Left lobe of liver (tissue), 2 donors: Measurements from ENCODE around the gene CSK. TPM values are rescaled to one million over a fixed set of nuclear protein-coding genes. Genes with fewer than 3 reads are reported as not detected.

Source experiments
- ATAC-seq: fragments of 200-7000 bp; cut with Tn5 transposase; one replicate; pipeline ENCODE4 v1.9.1; 2020; ENCODE audit warnings: mild to moderate bottlenecking, moderate library complexity
- DNase-seq: peaks from one replicate; pipeline ENCODE4 v3.0.0-alpha.2; 2020; ENCODE audit warnings: low spot score
- total RNA-seq: library from RNA; stranded (reverse); gene quantifications from one replicate; pipeline ENCODE4 v1.2.1, GENCODE V29; 2021
- donor health status: DM: no; HTN: no; CAD: no; lungs with moderate emphysema.
- donor health status: DM: no; HTN: yes; CAD: no.

The CSK gene
- total RNA-seq, 1 donor from 2014 or later: 32.7 TPM

DNA sequence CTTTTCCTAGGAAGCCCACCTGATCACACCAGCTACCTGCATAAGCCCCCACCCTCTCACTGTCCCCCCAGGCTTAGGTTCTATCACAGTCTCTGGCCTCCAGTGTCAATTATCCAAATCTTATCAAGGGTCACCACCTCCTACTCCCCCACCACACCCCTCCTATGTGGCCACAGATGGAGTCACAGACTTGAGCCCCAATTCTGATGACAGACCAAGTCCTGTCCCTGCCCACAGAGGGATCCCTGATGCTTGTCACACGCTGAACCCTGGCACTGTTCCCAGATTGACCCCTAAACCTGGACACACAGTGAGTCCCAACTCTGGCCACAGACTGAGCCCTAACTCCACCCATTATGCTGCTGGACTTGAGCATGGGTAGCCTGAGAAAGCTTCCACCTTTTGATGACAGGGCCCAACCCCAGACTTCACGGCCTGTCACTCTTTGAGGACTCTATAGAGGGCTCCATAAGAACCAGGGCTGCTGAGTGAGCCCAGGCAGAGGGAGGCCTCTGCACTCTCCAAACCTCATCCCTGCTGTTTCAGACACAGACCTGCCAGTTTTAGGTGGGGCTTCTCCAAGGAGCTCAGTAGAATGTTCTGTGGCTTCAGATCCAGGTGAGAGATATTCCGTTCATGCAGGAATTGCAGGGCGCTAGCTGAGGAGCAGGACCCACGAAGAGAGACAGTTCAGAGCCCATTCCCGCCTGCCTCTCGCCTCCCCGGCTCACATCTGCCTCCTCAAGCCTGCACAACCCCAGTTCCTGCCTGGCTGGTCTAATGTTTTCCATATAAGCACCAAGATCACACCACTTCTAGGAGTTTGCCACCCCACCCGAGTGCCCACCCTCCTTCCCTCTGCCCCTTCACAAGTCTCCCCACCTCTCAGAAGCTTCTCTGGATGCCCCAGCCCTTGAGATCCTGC lies 59.2 kb downstream of the CSK start:
- ATAC-seq: no peak
- DNase-seq: no peak

DNA sequence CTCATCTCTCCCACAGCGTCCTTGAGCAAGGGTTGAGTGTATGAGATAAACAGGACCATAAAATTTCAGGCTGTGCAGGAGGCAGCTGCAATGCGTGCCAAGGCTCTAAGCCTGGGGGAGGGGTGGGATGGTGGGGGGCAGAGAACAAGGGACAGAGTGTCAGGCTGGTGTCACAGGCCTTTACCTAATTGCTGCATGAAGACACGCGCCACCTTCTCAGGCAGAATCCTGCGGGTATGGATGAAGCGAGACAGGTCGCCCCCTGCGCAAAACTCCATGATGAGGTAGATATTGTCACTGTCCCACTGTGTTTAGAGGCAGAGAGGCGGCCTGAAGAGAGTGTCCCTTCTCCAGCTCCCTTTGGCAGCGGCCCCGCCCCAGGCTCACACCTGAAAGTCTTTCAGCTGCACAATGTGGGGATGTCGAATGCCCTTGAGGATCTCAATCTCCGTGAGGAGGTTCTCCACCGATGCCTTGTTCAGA lies 60.1 kb downstream of the CSK start:
- no peak for DNase-seq
- no peak for ATAC-seq

DNA sequence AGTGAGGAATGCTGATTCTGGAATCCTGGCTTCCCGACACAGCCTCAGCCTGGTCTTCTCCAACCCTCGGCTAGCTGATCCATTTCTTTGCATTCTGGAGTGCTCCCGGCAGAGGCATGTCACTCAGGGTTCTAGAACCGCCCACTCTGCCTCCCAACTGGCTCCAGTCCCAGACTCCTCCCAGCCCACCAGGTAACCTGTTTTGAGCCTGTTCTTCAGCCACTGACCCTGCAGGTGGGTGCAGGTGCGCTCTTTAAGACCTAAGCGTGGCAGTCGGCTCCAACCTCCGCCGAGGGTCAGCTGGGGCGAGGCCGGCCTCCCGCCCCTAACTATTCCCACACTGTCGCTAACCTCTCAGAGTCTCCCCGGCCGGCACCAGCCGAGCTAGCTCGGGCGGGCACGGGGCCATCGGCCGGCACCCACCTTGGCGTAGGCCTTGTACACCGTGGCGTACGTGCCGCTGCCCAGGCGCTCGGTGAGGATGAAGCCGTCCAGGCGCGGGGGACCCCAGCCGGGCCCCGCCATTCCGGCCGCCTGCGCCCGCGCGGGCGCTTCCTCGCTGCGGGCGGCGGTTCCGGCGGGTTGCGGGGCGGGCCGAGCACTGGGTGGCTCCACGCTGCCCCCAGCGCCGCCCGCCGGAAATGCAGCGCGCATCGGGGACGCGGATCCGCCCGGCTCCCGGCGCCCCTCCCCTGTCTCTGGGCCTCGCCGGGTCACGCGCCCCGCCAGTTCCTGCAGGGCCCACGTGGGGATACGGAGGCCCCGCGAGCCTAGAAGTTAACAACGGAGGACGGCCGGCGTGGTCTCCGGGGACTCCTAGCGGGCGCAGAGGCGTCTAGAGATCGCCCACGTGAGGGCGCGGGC lies 60.9 kb downstream of the CSK start, which contains the start of gene ULK3:
ULK3 (minus strand) TSS at position 576 of the 864 bp plus-strand sequence; CDS start at position 525, 51 bp downstream.
- ATAC-seq (peak; percentile 93), DNase-seq (peak; percentile 88)

DNA sequence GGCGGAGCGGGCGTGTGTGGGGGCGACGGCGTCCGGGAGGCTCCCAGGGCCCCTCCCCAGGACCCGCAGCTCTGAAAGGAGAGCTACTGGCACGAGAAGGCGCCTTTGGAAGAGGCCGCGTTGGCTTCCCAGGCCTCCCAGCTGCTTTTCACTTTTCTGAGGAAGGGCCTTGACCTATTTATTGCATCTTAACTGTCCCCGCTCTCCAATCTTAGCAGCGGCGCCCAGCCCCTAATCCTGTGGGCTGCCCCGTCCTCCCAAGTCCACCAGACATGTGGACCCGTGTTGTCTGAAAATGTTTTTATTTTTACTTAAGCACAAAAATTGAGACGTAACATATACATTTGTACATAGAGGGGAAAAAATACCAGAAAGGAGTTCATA lies 61.6 kb downstream of the CSK start:
- ATAC-seq (no peak), DNase-seq (no peak)

GRCh38 chr15:74843891-74844299 lies 62.0 kb downstream of the CSK start:
- no peak for DNase-seq

DNA sequence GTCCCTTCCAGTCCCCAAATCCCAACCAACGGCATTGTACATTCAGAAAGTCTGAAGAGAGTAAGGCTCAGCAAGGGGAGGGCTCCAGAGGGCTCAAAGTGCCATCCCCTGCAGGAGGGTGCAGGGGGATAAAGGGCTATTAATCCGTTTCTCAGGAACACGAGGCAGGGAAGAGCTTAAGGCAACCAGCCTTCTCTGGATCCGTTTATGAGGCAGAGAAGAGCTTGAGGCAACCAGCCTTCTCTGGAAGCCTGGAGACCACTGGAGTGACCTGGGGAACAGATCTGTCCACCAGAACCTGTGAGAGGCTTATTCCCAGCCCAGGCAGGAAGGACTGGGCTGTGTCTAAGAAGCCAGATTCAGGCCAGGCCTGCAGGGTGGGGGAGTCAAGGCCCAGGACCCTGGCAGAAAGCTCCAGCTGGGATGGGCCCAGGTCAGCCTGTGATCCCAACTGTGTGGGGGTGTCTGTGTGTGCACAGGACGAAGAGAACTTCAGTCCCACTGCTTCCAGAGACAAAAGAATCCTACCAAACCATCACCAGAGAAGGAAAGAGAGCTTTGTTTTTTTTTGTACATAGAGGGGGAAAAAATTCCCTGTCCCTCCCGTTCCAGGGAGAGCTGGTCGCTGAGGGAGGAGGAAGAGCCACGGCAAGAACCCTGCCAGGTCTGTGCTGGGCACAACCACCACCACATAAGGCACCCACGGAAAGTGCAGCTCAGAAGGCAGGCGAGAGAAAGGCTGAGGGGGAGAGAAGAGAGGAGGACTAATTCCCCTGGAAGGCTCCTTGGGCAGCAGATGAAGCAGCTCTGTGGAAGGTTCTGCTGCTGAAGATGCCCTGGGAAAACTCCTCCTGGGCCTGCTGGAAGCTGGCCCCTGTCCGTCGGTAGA lies 62.7 kb downstream of the CSK start:
- ATAC-seq (no peak), DNase-seq (no peak)

More at GRCh38 chr15:74843891-74844299, 62.0 kb downstream of the CSK start:
- no peak for ATAC-seq

DNA sequence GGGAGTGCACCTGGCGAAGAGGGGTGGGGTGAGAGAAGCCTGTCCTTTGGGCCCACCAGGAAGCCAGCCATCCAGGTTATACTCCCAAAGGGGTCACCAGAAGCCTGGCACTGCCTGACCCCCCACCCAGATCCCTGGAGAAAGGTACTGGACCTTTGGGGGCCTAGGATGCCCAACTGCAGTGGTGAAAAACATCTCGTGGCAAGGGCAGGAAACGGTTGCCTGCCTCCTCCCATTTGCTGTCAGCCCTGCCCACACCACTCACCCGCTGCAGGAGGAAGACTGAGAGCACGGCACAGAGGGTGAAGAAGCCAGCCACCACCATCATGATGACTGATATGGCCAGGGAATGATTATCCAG lies 63.3 kb downstream of the CSK start:
- no peak for DNase-seq
- no peak for ATAC-seq

GRCh38 chr15:74845581-74845980 lies 63.7 kb downstream of the CSK start:
- ATAC-seq (no peak), DNase-seq (no peak)

DNA sequence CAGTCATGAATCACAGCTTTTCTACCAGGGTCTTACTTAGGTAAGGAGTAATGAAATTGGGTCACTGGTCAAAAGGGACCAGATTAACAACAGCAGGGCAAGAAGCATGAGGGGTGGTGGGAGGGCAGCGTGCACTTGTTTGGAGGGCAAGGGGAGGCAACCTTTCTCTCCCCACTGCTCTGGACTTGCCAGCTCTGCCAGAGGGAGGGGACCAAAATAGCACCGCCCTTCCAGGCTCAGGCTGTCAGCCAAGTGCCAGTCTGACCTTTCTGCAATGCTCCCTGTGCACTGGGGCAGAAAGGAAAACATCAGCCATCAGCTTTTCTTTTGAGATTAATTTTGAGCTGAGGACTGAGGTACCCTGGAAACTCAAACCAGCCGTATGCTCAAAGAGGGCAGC lies 65.6 kb downstream of the CSK start:
- DNase-seq (no peak), ATAC-seq (peak; percentile 39)

DNA sequence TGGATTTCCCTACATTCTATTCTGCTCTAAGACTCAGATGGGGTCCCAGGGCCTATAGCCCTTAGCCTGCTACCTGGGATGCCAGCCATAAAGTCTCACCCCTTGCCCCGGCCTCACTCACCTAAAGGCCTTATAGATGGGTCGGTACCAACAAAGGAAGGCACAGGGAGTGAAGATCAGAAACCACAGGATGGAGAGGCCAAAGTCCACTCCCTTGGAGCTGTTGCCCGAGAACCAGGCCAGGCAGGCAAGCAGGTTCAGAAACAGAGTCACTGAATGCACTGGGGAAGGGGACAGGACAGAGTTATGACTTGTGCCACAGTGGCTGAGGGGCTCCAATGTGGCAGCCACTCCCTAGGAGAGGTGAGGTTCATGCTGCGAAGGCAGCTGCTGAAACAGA lies 68.5 kb downstream of the CSK start:
- no peak for DNase-seq

GRCh38 chr15:74851960-74852359 lies 70.1 kb downstream of the CSK start:
- no peak for ATAC-seq
- DNase-seq: no peak

More for the DNA sequence above, 68.5 kb downstream of the CSK start:
- ATAC-seq: peak; percentile 28

Other genes starting within 250 kb of the CSK start
- gene ARID3B, start 240.9 kb upstream of the CSK start, total RNA-seq: 3.7 TPM
- 32.3 TPM for gene CLK3, start 166.2 kb upstream of the CSK start, total RNA-seq
- 13.4 TPM for gene EDC3, start 86.1 kb upstream of the CSK start, total RNA-seq
- gene CYP1A1, start 56.6 kb upstream of the CSK start, total RNA-seq: 1.6 TPM
- 120 TPM for gene CYP1A2, start 33.2 kb upstream of the CSK start, total RNA-seq
- not detected for gene LMAN1L, start 30.8 kb downstream of the CSK start, total RNA-seq
- not detected for gene CPLX3, start 44.5 kb downstream of the CSK start, total RNA-seq
- 23.8 TPM for gene ULK3, start 61.1 kb downstream of the CSK start, total RNA-seq
- gene SCAMP2, start 91.3 kb downstream of the CSK start, total RNA-seq: 36.1 TPM
- gene MPI, start 108.0 kb downstream of the CSK start, total RNA-seq: 33.4 TPM
- 15.8 TPM for gene FAM219B, start 124.8 kb downstream of the CSK start, total RNA-seq
- 134 TPM for gene COX5A, start 156.0 kb downstream of the CSK start, total RNA-seq
- gene RPP25, start 174.7 kb downstream of the CSK start, total RNA-seq: 2.1 TPM
- gene SCAMP5, start 213.5 kb downstream of the CSK start, total RNA-seq: 0.73 TPM
- gene PPCDC, start 241.5 kb downstream of the CSK start, total RNA-seq: 5.4 TPM